T-helper 2 cell (primary cell): ENCODE data around the gene LMX1A.

ENCODE experiments used
- DNase-seq, 5 experiments: peaks; one replicate each; pipeline versions ENCODE4 v3.0.0 to v3.0.0-alpha.2; 2012 to 2022

Gene LMX1A

GRCh38 chr1:165367375-165367993, 11.0 kb upstream of the LMX1A start:
- DNase-seq, result peak; percentile 37 to 73 (median 57)

GRCh38 chr1:165365341-165365740, 8.8 kb upstream of the LMX1A start:
- DNase-seq, result no peak

- no peak for DNase-seq
Measured at GRCh38 chr1:165364568-165365133, 8.1 kb upstream of the LMX1A start.

GRCh38 chr1:165356876-165357275, 361 bp upstream of the LMX1A start:
- no peak for DNase-seq

GRCh38 chr1:165355139-165355976, 1.2 kb downstream of the LMX1A start:
- peak in 1 of 5 experiments; percentile 13 for DNase-seq

GRCh38 chr1:165354739-165355138, 1.8 kb downstream of the LMX1A start:
- no peak for DNase-seq

- DNase-seq, result no peak
Measured at GRCh38 chr1:165353731-165354671, 2.5 kb downstream of the LMX1A start.

GRCh38 chr1:165352442-165353293, 3.8 kb downstream of the LMX1A start:
- no peak for DNase-seq

- no peak for DNase-seq
Measured at GRCh38 chr1:165351863-165352441, 4.6 kb downstream of the LMX1A start.

GRCh38 chr1:165350840-165351239, 5.7 kb downstream of the LMX1A start:
- DNase-seq, result no peak

GRCh38 chr1:165345502-165345901, 11.0 kb downstream of the LMX1A start:
- no peak for DNase-seq

- DNase-seq, result no peak
Measured at GRCh38 chr1:165344736-165345135, 11.8 kb downstream of the LMX1A start.

GRCh38 chr1:165344198-165344597, 12.3 kb downstream of the LMX1A start:
- no peak for DNase-seq

- no peak for DNase-seq
Measured at GRCh38 chr1:165342587-165342986, 13.9 kb downstream of the LMX1A start.

GRCh38 chr1:165342168-165342567, 14.3 kb downstream of the LMX1A start:
- no peak for DNase-seq

- DNase-seq, result no peak
Measured at GRCh38 chr1:165339164-165339563, 17.4 kb downstream of the LMX1A start.

GRCh38 chr1:165330483-165330882, 26.0 kb downstream of the LMX1A start:
- no peak for DNase-seq

- DNase-seq, result no peak
Measured at GRCh38 chr1:165329104-165329503, 27.4 kb downstream of the LMX1A start.

- no peak for DNase-seq
Measured at GRCh38 chr1:165328136-165328535, 28.4 kb downstream of the LMX1A start.

GRCh38 chr1:165327538-165327937, 29.0 kb downstream of the LMX1A start:
- DNase-seq, result no peak

- DNase-seq, result no peak
Measured at GRCh38 chr1:165325460-165326203, 30.9 kb downstream of the LMX1A start.
